Loucy (cell line): ENCODE results near the gene TC2N.

ENCODE experiments used
- H2AFZ ChIP-seq: fragments of 200-600 bp; sonication (generic); 2 replicates; pipeline ENCODE4 v1.6.0; 2016; ENCODE audit warnings: antibody characterized with exemption, mild to moderate bottlenecking, low read length, moderate library complexity
- H3F3A ChIP-seq: fragments of 200-600 bp; 2 replicates; pipeline ENCODE4 v1.6.0; 2016; ENCODE audit warnings: antibody characterized with exemption, low read depth, mild to moderate bottlenecking
- H3K27me3 ChIP-seq: fragments of 200-600 bp; sonication (generic); 2 replicates; pipeline ENCODE4 v1.6.1; 2014; ENCODE audit warnings: low read length, mild to moderate bottlenecking; ENCODE audit not compliant: insufficient read depth, poor library complexity, severe bottlenecking
- H3K36me3 ChIP-seq: fragments of 200-600 bp; sonication (generic); 2 replicates; pipeline ENCODE4 v1.6.1; 2016; ENCODE audit warnings: low read length; ENCODE audit not compliant: insufficient read depth
- H3K4me1 ChIP-seq: fragments of 200-600 bp; sonication (generic); 2 replicates; pipeline ENCODE4 v1.5.1; 2014; ENCODE audit warnings: low read length, mild to moderate bottlenecking; ENCODE audit not compliant: insufficient read depth, poor library complexity, severe bottlenecking
- H3K4me2 ChIP-seq: fragments of 200-600 bp; sonication (generic); 2 replicates; pipeline ENCODE4 v1.6.0; 2014; ENCODE audit warnings: antibody characterized with exemption, low read length, low read depth, mild to moderate bottlenecking; ENCODE audit not compliant: poor library complexity, severe bottlenecking
- H3K4me3 ChIP-seq: fragments of 200-600 bp; sonication (generic); 2 replicates; pipeline ENCODE4 v1.5.1; 2014; ENCODE audit warnings: low read length, mild to moderate bottlenecking, mixed read lengths; ENCODE audit not compliant: poor library complexity, severe bottlenecking
- H3K79me2 ChIP-seq: fragments of 200-600 bp; sonication (generic); 2 replicates; pipeline ENCODE4 v1.6.1; 2014; ENCODE audit warnings: low read length; ENCODE audit not compliant: insufficient read depth
- H3K9ac ChIP-seq: fragments of 200-600 bp; sonication (generic); 2 replicates; pipeline ENCODE4 v1.6.0; 2014; ENCODE audit warnings: mild to moderate bottlenecking, low read depth, low read length, moderate library complexity; ENCODE audit not compliant: poor library complexity, severe bottlenecking
- H3K9me2 ChIP-seq: fragments of 200-600 bp; sonication (generic); replicated peaks from 2 replicates; pipeline ENCODE4 v1.6.1; 2016; ENCODE audit warnings: low read depth, low read length, mixed read lengths
- H3K9me3 ChIP-seq: fragments of 200-600 bp; sonication (generic); 2 replicates; pipeline ENCODE4 v1.6.1; 2014; ENCODE audit warnings: mild to moderate bottlenecking, antibody characterized with exemption, low read length, low read depth; ENCODE audit not compliant: insufficient read depth
- H4K20me1 ChIP-seq: fragments of 200-600 bp; sonication (generic); 2 replicates; pipeline ENCODE4 v1.6.0; 2014; ENCODE audit warnings: antibody characterized with exemption, low read length, mild to moderate bottlenecking; ENCODE audit not compliant: insufficient read depth, poor library complexity, severe bottlenecking
- CTCF ChIP-seq: fragments of 200-600 bp; sonication (generic); conservative IDR thresholded peaks from 2 replicates; pipeline ENCODE4 v1.5.1; 2014; ENCODE audit warnings: mild to moderate bottlenecking, antibody characterized with exemption, low read length
- EZH2phosphoT487 ChIP-seq: fragments of 200-600 bp; IDR thresholded peaks from 2 replicates; pipeline ENCODE4 v1.6.1; 2018; ENCODE audit warnings: antibody characterized with exemption, mild to moderate bottlenecking, moderate library complexity, borderline replicate concordance

TC2N gene

GRCh38 chr14:91885113-91885712 is 17.9 kb upstream of the TC2N start:
- no peak overlapping the region for H3K4me2 ChIP-seq
- no peaks in the 10 kb centered on the region for H3K9me3 ChIP-seq
- TF ChIP-seq CTCF (no peak), EZH2phosphoT487 (no peak)
- H3F3A ChIP-seq: no peaks in the 10 kb centered on the region
- no peak overlapping the region for H3K4me3 ChIP-seq
- no peak overlapping the region for H3K9ac ChIP-seq
- no peaks in the 10 kb centered on the region for H3K36me3 ChIP-seq
- no peaks in the 10 kb centered on the region for H4K20me1 ChIP-seq
- no peak overlapping the region for H2AFZ ChIP-seq
- H3K27me3 ChIP-seq: no peaks in the 10 kb centered on the region
- peaks cover 6% of the 10 kb centered on the region for H3K4me1 ChIP-seq
- H3K9me2 ChIP-seq: no peaks in the 10 kb centered on the region
- no peaks in the 10 kb centered on the region for H3K79me2 ChIP-seq

GRCh38 chr14:91884664-91885063 is 17.3 kb upstream of the TC2N start:
- H2AFZ ChIP-seq: no peak overlapping the region

GRCh38 chr14:91883753-91884152 is 16.4 kb upstream of the TC2N start:
- H3K4me1 ChIP-seq: no peaks in the 10 kb centered on the region
- H3K4me2 ChIP-seq: no peak overlapping the region
- H3K27me3 ChIP-seq: no peaks in the 10 kb centered on the region
- TF ChIP-seq EZH2phosphoT487 (no peak), CTCF (no peak)
- H3K36me3 ChIP-seq: no peaks in the 10 kb centered on the region
- no peaks in the 10 kb centered on the region for H3K9me2 ChIP-seq
- H3K9ac ChIP-seq: no peak overlapping the region
- H4K20me1 ChIP-seq: no peaks in the 10 kb centered on the region
- H3F3A ChIP-seq: no peaks in the 10 kb centered on the region
- H3K9me3 ChIP-seq: no peaks in the 10 kb centered on the region
- no peak overlapping the region for H3K4me3 ChIP-seq
- H2AFZ ChIP-seq: no peak overlapping the region
- no peaks in the 10 kb centered on the region for H3K79me2 ChIP-seq

More at GRCh38 chr14:91884664-91885063, 17.3 kb upstream of the TC2N start:
- Histone ChIP-seq H3K4me2 (no peak overlapping the region), H3K9me2 (no peaks in the 10 kb centered on the region), H3K36me3 (no peaks in the 10 kb centered on the region), H3K9ac (no peak overlapping the region), H3K27me3 (no peaks in the 10 kb centered on the region), H3K4me1 (peaks cover under 1% of the 10 kb centered on the region), H3K9me3 (no peaks in the 10 kb centered on the region), H3K4me3 (no peak overlapping the region), H4K20me1 (no peaks in the 10 kb centered on the region), H3K79me2 (no peaks in the 10 kb centered on the region), H3F3A (no peaks in the 10 kb centered on the region)
- TF ChIP-seq CTCF (no peak), EZH2phosphoT487 (no peak)
